Small intestine (tissue), 7 donors: ENCODE results near the gene CPEB4. TPM values are rescaled to one million over a fixed set of nuclear protein-coding genes. Genes with fewer than 3 reads are reported as not detected.

Experiments
- DNase-seq, 2 donors: peaks; one replicate each; pipeline versions ENCODE4 v3.0.0 to v3.0.0-alpha.2; 2013
- FAIRE-seq: peaks from 2 replicates; lab custom pipeline; 2012; peaks lifted over from hg19 to GRCh38; lab: Jason Lieb, UNC
- H3K27ac ChIP-seq, 3 donors: one replicate each; pipeline ENCODE4 v1.5.1; 2013; ENCODE audit warnings: low read length in 2 of 3, mild to moderate bottlenecking in 2 of 3, control low read depth in 1 of 3, inconsistent platforms in 1 of 3, low read depth in 1 of 3, moderate library complexity in 1 of 3
- H3K27me3 ChIP-seq, 3 donors: one replicate each; pipeline ENCODE4 v1.6.1; 2013; ENCODE audit warnings: low read length in 3 of 3, inconsistent platforms in 1 of 3; ENCODE audit not compliant: control insufficient read depth in 3 of 3, insufficient read depth in 3 of 3
- H3K36me3 ChIP-seq, 3 donors: one replicate each; pipeline ENCODE4 v1.6.1; 2013; ENCODE audit warnings: low read length in 3 of 3, inconsistent platforms in 1 of 3, low read depth in 1 of 3, mild to moderate bottlenecking in 1 of 3, moderate library complexity in 1 of 3; ENCODE audit not compliant: control insufficient read depth in 3 of 3, insufficient read depth in 2 of 3
- H3K4me1 ChIP-seq, 3 donors: one replicate each; pipeline ENCODE4 v1.6.1; 2013; ENCODE audit warnings: low read length in 2 of 3, inconsistent platforms in 1 of 3, low read depth in 1 of 3, mild to moderate bottlenecking in 1 of 3, moderate library complexity in 1 of 3; ENCODE audit not compliant: control insufficient read depth in 3 of 3, insufficient read depth in 2 of 3
- H3K4me3 ChIP-seq, 3 donors: one replicate each; pipeline ENCODE4 v1.5.1; 2013; ENCODE audit warnings: low read length in 3 of 3, control low read depth in 1 of 3, inconsistent platforms in 1 of 3, low read depth in 1 of 3, mild to moderate bottlenecking in 1 of 3, moderate library complexity in 1 of 3
- H3K9me3 ChIP-seq, 2 donors: one replicate each; pipeline ENCODE4 v1.6.1; 2013; ENCODE audit warnings: low read depth in 1 of 2, low read length in 1 of 2; ENCODE audit not compliant: control insufficient read depth in 2 of 2, insufficient read depth in 1 of 2
- WGBS, 3 donors: extraction: QIAGEN DNeasy Blood & Tissue Kit; methylation state at CpG; one replicate each; pipeline ENCODE4 v1.1.7; 2013; 5-methylcytosine and 5-hydroxymethylcytosine counted together
- polyA plus RNA-seq, 4 donors: library from polyadenylated mRNA; stranded (reverse) in 3 of 4; unstranded in 1 of 4; fragments of 200-250 nt in 3 of 4; fragments of 120-200 nt in 1 of 4; gene quantifications; one replicate each; pipeline versions ENCODE4 v1.2.1 to v1.2.3, GENCODE V29; 2013
- donor health status: healthy with polysubstance abuse.
- donor health status: control.
- donor health status: control.
- donor health status: Bipolar disorder and iron deficiency.
- donor health status: healthy.

CPEB4 gene
- polyA plus RNA-seq, 4 donors, result 7.8 to 55.0 (median 13.0) TPM

GRCh38 chr5:173907686-173908371 lies 19.7 kb downstream of the CPEB4 start:
- H3K4me3 ChIP-seq, result no peak overlapping the region
- no peaks in the 10 kb centered on the region for H3K4me1 ChIP-seq
- H3K27ac ChIP-seq, result peak overlapping the region in 1 of 3 donors; percentile 11
- peaks cover 0 to 9% (median 2%) of the 10 kb centered on the region in 3 donors for H3K36me3 ChIP-seq
- no peaks in the 10 kb centered on the region for H3K27me3 ChIP-seq
- H3K9me3 ChIP-seq, result no peaks in the 10 kb centered on the region
- FAIRE-seq, result no peak
- WGBS, 3 donors, result 70 to 74% (median 72%) methylated on average over 3 of the region's 3 CpGs
- no peak for DNase-seq

- H3K4me1 ChIP-seq, result no peaks in the 10 kb centered on the region
Measured at GRCh38 chr5:173909199-173909598, 21.1 kb downstream of the CPEB4 start.

DNA sequence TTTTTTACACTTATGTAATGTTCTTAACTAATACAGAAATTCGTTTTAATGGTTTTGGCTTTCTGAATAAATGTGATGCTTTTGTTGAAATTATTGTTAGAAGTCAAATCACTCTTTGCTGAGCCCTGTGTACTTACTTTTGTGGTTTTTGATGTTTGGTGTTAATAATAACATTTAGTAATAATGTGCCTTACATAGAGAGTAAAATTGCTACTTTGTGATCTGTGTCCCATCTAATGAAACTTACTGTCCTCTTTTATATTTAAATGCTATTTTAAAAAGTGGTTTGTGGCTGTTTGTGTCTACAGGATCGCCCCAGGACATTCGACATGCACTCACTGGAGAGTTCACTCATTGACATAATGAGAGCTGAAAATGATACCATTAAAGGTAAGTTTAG lies 22.1 kb downstream of the CPEB4 start:
- no peaks in the 10 kb centered on the region for H3K27me3 ChIP-seq
- 85 to 95% (median 85%) methylated on average over 3 of the region's 3 CpGs for WGBS, 3 donors
- no peaks in the 10 kb centered on the region for H3K9me3 ChIP-seq
- FAIRE-seq (no peak), DNase-seq (no peak)
- no peak overlapping the region for H3K4me3 ChIP-seq
- no peak overlapping the region for H3K27ac ChIP-seq
- peaks cover 0 to 15% (median 2%) of the 10 kb centered on the region in 3 donors for H3K36me3 ChIP-seq
- no peaks in the 10 kb centered on the region for H3K4me1 ChIP-seq

More at GRCh38 chr5:173909199-173909598, 21.1 kb downstream of the CPEB4 start:
- no peak overlapping the region for H3K4me3 ChIP-seq
- peaks cover 0 to 12% (median 2%) of the 10 kb centered on the region in 3 donors for H3K36me3 ChIP-seq
- H3K27ac ChIP-seq, result no peak overlapping the region
- no peaks in the 10 kb centered on the region for H3K27me3 ChIP-seq
- DNase-seq (no peak), FAIRE-seq (no peak)
- no peaks in the 10 kb centered on the region for H3K9me3 ChIP-seq
- 50 to 59% (median 54%) methylated on average over 3 of the region's 3 CpGs for WGBS, 3 donors

DNA sequence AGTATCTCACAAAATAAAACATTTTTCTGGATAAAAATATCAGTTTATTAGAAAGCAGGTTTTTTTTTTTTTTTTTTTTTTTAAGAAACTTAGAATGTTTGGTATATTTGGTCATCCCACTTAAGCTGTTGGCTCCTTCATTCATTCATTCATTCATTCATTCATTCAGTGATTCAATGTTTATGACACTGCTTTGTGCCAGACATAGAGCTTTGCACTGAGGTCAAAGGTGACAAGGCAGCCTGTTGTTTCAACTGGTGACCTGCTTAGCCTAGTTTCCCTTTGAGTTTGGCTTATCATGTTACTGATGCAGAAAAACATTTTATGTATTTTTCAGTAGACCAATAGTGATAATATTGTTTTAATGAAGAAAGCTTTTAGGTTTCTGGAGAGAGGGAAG lies 23.5 kb downstream of the CPEB4 start:
- FAIRE-seq (no peak), DNase-seq (peak in 1 of 2 donors; percentile 37)
- Histone ChIP-seq H3K27me3 (no peaks in the 10 kb centered on the region), H3K27ac (no peak overlapping the region), H3K9me3 (no peaks in the 10 kb centered on the region), H3K4me3 (no peak overlapping the region), H3K4me1 (no peaks in the 10 kb centered on the region), H3K36me3 (peaks cover 0 to 12% (median 2%) of the 10 kb centered on the region in 3 donors)

- 27 to 66% (median 43%) methylated on average over 4 of the region's 4 CpGs for WGBS, 3 donors
- peaks cover 0 to 12% (median 0%) of the 10 kb centered on the region in 3 donors for H3K36me3 ChIP-seq
- no peaks in the 10 kb centered on the region for H3K9me3 ChIP-seq
- no peak for FAIRE-seq
- no peak for DNase-seq
- H3K4me3 ChIP-seq, result no peak overlapping the region
- H3K27ac ChIP-seq, result no peak overlapping the region
- peaks cover 0 to 6% (median 0%) of the 10 kb centered on the region in 3 donors for H3K4me1 ChIP-seq
- no peaks in the 10 kb centered on the region for H3K27me3 ChIP-seq
Measured at GRCh38 chr5:173913686-173914321, 25.7 kb downstream of the CPEB4 start.

GRCh38 chr5:173915310-173916014 lies 27.3 kb downstream of the CPEB4 start:
- DNase-seq, result no peak
- 89 to 95% (median 91%) methylated on average over 7 of the region's 7 CpGs for WGBS, 3 donors

GRCh38 chr5:173916233-173916632 lies 28.1 kb downstream of the CPEB4 start:
- H3K4me1 ChIP-seq, result peaks cover 0 to 25% (median 2%) of the 10 kb centered on the region in 3 donors
- no peaks in the 10 kb centered on the region for H3K9me3 ChIP-seq
- H3K36me3 ChIP-seq, result peaks cover 0 to 12% (median 0%) of the 10 kb centered on the region in 3 donors
- H3K4me3 ChIP-seq, result no peak overlapping the region
- no peak for FAIRE-seq
- H3K27me3 ChIP-seq, result no peaks in the 10 kb centered on the region
- WGBS, 3 donors, result 86 to 89% (median 86%) methylated on average over 3 of the region's 3 CpGs
- no peak for DNase-seq
- no peak overlapping the region for H3K27ac ChIP-seq

More at GRCh38 chr5:173915310-173916014, 27.3 kb downstream of the CPEB4 start:
- peaks cover 0 to 20% (median 2%) of the 10 kb centered on the region in 3 donors for H3K4me1 ChIP-seq
- H3K27me3 ChIP-seq, result no peaks in the 10 kb centered on the region
- no peaks in the 10 kb centered on the region for H3K9me3 ChIP-seq
- H3K4me3 ChIP-seq, result no peak overlapping the region
- no peak overlapping the region for H3K27ac ChIP-seq
- H3K36me3 ChIP-seq, result peaks cover 0 to 12% (median 0%) of the 10 kb centered on the region in 3 donors
- FAIRE-seq, result no peak
